Psoas muscle (tissue), 8 donors: ENCODE results near the gene DCD. TPM values are rescaled to one million over a fixed set of nuclear protein-coding genes. Genes with fewer than 3 reads are reported as not detected.

Source experiments
- ATAC-seq, 4 donors: fragments of 200-7000 bp; cut with Tn5 transposase; one replicate each; pipeline ENCODE4 v1.9.1; 2020; ENCODE audit warnings: moderate library complexity in 3 of 4, mild to moderate bottlenecking in 2 of 4
- DNase-seq, 2 donors: peaks; one replicate each; pipeline ENCODE4 v3.0.0-alpha.2; 2020
- H3K27ac ChIP-seq: fragments of 200-600 bp; one replicate; pipeline ENCODE4 v1.8.0; 2022
- H3K27me3 ChIP-seq, 3 donors: fragments of 200-600 bp in 1 of 3; one replicate each; pipeline versions ENCODE4 v1.6.1 to v1.8.0; 2013 to 2022; ENCODE audit warnings: low read length in 2 of 3, mild to moderate bottlenecking in 2 of 3, moderate library complexity in 1 of 3; ENCODE audit not compliant: insufficient read depth in 3 of 3
- H3K36me3 ChIP-seq, 2 donors: fragments of 200-600 bp in 1 of 2; one replicate each; pipeline versions ENCODE4 v1.6.1 to v1.8.0; 2013 to 2022; ENCODE audit warnings: low read depth in 1 of 2, mild to moderate bottlenecking in 1 of 2, moderate library complexity in 1 of 2; ENCODE audit not compliant: insufficient read depth in 1 of 2
- H3K4me1 ChIP-seq: fragments of 200-600 bp; one replicate; pipeline ENCODE4 v1.8.0; 2022
- H3K4me3 ChIP-seq: fragments of 200-600 bp; one replicate; pipeline ENCODE4 v1.8.0; 2022; ENCODE audit warnings: mild to moderate bottlenecking
- H3K9me3 ChIP-seq: fragments of 200-600 bp; one replicate; pipeline ENCODE4 v1.8.0; 2022
- WGBS, 3 donors: extraction: QIAGEN DNeasy Blood & Tissue Kit; methylation state at CpG; one replicate each; pipeline versions ENCODE4 v1.1.6 to v1.1.7; 2013; 5-methylcytosine and 5-hydroxymethylcytosine counted together
- intact Hi-C, 2 donors: fragments of 100-400 bp; cut with DNase I; formaldehyde crosslinking; loops; one replicate each; pipeline versions ENCODE4 v1.11.0 to v1.14.2; 2022
- polyA plus RNA-seq, 3 donors: library from polyadenylated mRNA; stranded (reverse); fragments of 200-250 nt; gene quantifications; one replicate each; pipeline ENCODE4 v1.2.3, GENCODE V29; 2013
- total RNA-seq, 4 donors: library from RNA; stranded (reverse); fragmentation: NEBNext Ultra II Directional in 2 of 4; extraction: Animal tissue kit (Norgen Biotek cat#: 25700) in 2 of 4; gene quantifications; one replicate each; pipeline versions ENCODE4 v1.2.1 to v1.2.4, GENCODE V29; 2021 to 2023
- TF ChIP-seq, protein P1 (sequence below): fragments of 200-600 bp; IDR thresholded peaks from one replicate; pipeline ENCODE4 v1.8.0; 2022; ENCODE audit warnings: antibody characterized with exemption
- donor health status: healthy with polysubstance abuse.
- donor health status: DM: no; HTN: no; CAD: no; lungs with moderate emphysema.
- donor health status: Bipolar disorder and iron deficiency.
- donor health status: healthy.
- donor health status: DM: yes; HTN: yes; CAD: no.
- donor health status: DM: no; HTN: no; CAD: no.
- donor health status: DM: no; HTN: no; CAD: no.
- donor health status: DM: yes; HTN: yes; CAD: no.

The DCD gene
- total and polyA plus RNA-seq, 7 donors = not detected

DNA sequence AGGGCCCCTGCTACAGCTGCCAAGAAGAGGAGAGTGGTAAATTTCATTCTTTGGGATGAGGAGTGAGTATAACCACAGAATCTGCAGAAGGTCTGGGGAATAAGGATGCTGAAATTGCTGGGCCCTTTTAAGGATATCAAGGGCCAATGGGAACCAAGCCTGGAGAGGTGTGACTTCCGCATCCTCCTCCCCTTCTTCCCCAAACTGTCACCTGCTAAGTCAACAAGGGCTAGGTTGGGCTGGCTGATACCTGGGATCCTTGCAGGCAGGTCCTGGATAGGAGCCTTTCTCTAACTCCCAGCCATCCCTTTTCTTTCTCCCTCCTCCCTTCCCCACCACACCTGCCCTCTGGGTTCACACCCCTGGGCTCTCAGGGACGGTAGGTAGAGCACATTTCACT is 13.4 kb downstream of the DCD start, which contains the start of gene LACRT:
Gene LACRT, minus strand, starts transcription at position 101 of the 400 bp plus-strand sequence. Its CDS starts 54 bp downstream, at position 47.
- Histone ChIP-seq H3K36me3 (no peaks in the 10 kb centered on the region), H3K4me3 (no peak within 1 kb of the TSS), H3K4me1 (no peaks in the 10 kb centered on the region), H3K9me3 (no peaks in the 10 kb centered on the region), H3K27me3 (peaks cover 0 to 4% (median 0%) of the 10 kb centered on the region in 3 donors), H3K27ac (no peak within 1 kb of the TSS)
- no peak for DNase-seq
- no peak for ATAC-seq
- intact Hi-C loops = no loop called here
- 76 to 81% (median 81%) methylated on average over 2 of the region's 2 CpGs for WGBS, 3 donors
- TF ChIP-seq, protein P1, sequence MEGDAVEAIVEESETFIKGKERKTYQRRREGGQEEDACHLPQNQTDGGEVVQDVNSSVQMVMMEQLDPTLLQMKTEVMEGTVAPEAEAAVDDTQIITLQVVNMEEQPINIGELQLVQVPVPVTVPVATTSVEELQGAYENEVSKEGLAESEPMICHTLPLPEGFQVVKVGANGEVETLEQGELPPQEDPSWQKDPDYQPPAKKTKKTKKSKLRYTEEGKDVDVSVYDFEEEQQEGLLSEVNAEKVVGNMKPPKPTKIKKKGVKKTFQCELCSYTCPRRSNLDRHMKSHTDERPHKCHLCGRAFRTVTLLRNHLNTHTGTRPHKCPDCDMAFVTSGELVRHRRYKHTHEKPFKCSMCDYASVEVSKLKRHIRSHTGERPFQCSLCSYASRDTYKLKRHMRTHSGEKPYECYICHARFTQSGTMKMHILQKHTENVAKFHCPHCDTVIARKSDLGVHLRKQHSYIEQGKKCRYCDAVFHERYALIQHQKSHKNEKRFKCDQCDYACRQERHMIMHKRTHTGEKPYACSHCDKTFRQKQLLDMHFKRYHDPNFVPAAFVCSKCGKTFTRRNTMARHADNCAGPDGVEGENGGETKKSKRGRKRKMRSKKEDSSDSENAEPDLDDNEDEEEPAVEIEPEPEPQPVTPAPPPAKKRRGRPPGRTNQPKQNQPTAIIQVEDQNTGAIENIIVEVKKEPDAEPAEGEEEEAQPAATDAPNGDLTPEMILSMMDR = no peak

DNA sequence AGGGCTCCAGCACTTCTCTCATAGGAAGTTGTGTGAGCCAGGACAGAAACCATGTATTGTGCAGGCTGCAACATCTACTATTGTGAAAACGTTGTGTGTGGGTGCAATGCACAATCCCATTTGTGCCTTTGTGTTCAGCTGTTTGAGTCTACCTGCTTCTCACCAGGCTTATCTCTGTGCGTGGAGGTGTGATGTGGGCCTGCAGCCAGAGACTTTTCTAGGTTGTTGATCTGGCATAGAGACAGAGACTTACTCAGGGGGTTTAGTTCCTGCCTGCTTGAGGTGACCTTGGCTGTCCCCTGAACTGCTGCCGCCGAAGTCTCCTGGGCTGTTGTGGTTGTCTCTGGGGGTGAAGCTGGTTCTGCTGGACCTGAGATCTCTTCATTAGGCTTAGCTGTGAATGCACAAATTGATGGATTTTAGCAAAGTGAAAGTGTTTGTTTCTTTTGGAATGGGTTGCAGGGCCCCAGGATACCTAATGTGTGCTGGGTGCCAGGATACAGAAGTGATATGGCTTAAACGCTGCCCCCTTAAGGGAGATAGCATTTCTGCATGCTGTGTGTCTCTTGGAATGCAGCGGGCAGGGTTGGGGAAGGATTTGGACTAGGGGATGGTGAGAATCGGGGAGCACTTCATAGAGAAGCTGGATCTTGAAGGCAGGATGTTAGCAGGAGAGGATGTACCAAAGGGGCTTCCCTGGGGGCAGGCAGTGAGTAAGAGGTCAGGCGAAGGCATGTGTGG is 16.0 kb downstream of the DCD start:
- Histone ChIP-seq H3K36me3 (no peaks in the 10 kb centered on the region), H3K27ac (no peak overlapping the region), H3K4me3 (no peak overlapping the region), H3K4me1 (no peaks in the 10 kb centered on the region), H3K9me3 (no peaks in the 10 kb centered on the region), H3K27me3 (peaks cover 0 to 4% (median 0%) of the 10 kb centered on the region in 3 donors)
- 65 to 67% (median 66%) methylated on average over 8 of the region's 8 CpGs for WGBS, 3 donors
- intact Hi-C loops = no loop called here
- TF ChIP-seq, protein P1 = no peak
- DNase-seq (no peak), ATAC-seq (no peak)

DNA sequence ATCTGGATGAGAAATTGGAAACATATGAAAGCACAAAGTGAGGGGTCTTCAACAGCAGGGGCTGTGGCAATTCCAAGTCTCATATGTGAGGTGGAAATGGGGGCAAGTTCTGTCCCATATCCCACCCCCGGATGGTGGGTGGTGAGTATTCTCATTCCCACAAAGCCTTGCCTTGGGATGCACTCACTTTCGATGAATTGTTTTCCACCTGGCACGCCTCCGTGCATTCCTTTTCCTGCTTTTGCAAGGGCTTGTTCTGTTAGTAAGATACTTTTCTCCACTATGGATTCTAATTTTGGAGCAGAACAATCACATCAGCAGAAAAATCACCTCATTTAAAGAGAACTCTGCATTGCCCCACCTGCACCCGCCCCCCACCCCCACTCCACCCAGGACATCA is 16.6 kb downstream of the DCD start:
- Histone ChIP-seq H3K27ac (no peak overlapping the region), H3K4me3 (no peak overlapping the region), H3K4me1 (no peaks in the 10 kb centered on the region), H3K36me3 (no peaks in the 10 kb centered on the region), H3K27me3 (peaks cover 0 to 4% (median 0%) of the 10 kb centered on the region in 3 donors), H3K9me3 (no peaks in the 10 kb centered on the region)
- ATAC-seq (no peak), DNase-seq (no peak)
- WGBS, 3 donors = 65 to 80% (median 78%) methylated on average over 5 of the region's 5 CpGs
- intact Hi-C loops = no loop called here
- TF ChIP-seq, protein P1 = no peak

DNA sequence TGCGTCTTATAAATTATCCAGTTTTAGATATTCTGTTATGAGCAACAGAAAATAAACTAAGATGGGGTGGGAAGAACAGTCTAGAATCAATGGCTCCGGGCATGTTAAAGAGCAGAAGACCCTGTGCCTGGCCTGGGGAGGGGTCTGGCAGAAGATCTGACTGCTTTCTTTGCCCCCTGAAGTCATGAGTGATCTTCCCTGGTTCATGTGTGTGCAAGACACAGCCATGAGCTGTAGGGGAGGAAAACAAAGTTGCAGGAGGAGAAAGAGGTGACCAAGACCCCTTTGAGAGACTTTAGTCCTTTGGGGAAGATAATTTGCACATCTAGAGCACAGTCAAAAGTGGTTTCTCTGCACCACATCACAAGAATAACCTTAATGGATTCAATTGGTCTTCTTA is 18.2 kb downstream of the DCD start:
- Histone ChIP-seq H3K36me3 (no peaks in the 10 kb centered on the region), H3K27ac (no peak overlapping the region), H3K27me3 (peaks cover 0 to 4% (median 0%) of the 10 kb centered on the region in 3 donors), H3K4me3 (no peak overlapping the region), H3K9me3 (no peaks in the 10 kb centered on the region), H3K4me1 (no peaks in the 10 kb centered on the region)
- TF ChIP-seq, protein P1 = no peak
- no peak for ATAC-seq
- no peak for DNase-seq
- WGBS, 3 donors = 89 to 93% (median 92%) methylated on average over 2 of the region's 2 CpGs
- intact Hi-C loops = no loop called here
